NCI-H2196 (cell line): ENCODE results near the gene GGA2.

ENCODE experiments used
- DNase-seq: peaks from one replicate; lab custom pipeline; 2025; ENCODE audit not compliant: unreplicated experiment; lab: John Stamatoyannopoulos, UW

GGA2 gene

GRCh38 chr16:23423496-23424049, 86.7 kb downstream of the GGA2 start:
- DNase-seq = peak; percentile 67

DNA sequence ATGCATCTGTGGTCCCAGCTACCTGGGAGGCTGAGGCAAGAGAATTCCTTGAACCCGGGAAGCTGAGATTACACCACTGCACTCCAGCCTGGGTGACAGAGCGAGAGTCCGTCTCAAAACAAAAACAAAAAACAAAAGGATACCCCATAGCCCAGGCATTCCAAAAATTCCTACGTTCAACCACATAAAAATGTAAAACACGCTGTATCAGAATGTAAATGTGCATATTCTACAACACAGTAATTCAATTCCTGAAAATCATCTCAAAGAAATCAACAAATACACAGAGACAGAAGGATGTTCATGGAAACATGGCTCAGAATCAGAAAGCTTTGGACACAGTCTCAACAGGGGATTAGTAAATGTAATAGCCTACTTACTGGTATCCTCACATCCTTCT, 90.3 kb downstream of the GGA2 start:
- no peak for DNase-seq

GRCh38 chr16:23416816-23417215, 93.5 kb downstream of the GGA2 start:
- DNase-seq = no peak

DNA sequence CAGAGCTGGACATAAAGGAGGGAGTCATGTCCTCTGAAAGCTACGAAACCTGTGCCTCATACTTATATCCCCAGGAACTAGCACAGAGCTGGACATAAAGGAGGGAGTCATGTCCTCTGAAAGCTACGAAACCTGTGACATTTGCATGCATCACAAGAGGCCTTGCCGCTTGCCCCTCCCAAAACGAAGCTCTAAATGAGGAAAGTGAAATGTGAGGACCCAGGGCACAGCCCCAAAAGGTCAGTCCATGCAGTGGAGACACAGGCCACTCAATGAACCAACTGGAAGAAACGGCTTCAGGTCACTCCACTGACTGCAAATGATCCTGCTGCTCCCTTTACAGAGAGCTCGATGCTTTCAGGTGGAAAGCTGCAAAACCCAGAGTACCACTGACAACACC, 95.6 kb downstream of the GGA2 start:
- no peak for DNase-seq
